Gastrocnemius medialis (tissue), 4 donors: Measurements from ENCODE around the gene ANO10.

Experiments
- CTCF ChIP-seq, 5 experiments: fragments of 450-650 bp in 3 of 5; fragments of 200-600 bp in 2 of 5; sonication (generic) in 2 of 5; IDR thresholded peaks in 4 of 5; conservative IDR thresholded peaks in 1 of 5; 1 replicate in 4 of 5; 2 replicates in 1 of 5; pipeline ENCODE4 v1.5.1; 2016 to 2019; ENCODE audit warnings: antibody characterized with exemption in 5 of 5, mild to moderate bottlenecking in 3 of 5, moderate library complexity in 3 of 5
- POLR2A ChIP-seq, 2 donors: fragments of 450-650 bp; IDR thresholded peaks; one replicate each; pipeline ENCODE4 v1.6.1; 2017; ENCODE audit warnings: antibody characterized with exemption in 2 of 2, mild to moderate bottlenecking in 2 of 2, moderate library complexity in 2 of 2

DNA sequence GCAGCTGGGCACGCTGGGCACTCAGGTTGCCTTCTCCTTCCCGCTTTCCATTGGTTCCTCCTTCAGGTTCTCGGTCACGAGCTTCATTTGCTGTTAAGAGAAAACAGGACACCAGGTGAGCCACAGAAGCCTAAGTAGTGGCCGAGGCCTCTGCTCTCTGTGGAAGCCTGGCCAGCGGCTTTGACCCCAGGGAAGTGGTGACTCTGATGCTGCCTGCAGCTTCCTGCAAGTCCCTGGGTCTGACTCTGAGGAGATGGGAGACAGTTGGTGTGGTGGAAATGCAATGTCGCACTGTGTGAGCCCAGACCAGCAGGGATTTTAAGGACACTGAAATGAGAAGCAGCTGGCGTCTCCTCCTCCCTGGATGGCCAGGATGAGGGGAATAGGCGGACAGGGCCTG, 254.9 kb downstream of the ANO10 start:
- no peak for TF ChIP-seq CTCF (IDR thresholded peaks at IDR 0.05 in 4 of 5, conservative IDR thresholded peaks at IDR 0.05 in 1 of 5)
- no peak for TF ChIP-seq POLR2A (IDR thresholded peaks at IDR 0.05)
